Panc1 (cell line): ENCODE measurements around the gene ZNF407. TPM values are rescaled to one million over a fixed set of nuclear protein-coding genes. Genes with fewer than 3 reads are reported as not detected.

Source experiments
- ATAC-seq: fragments of 200-7000 bp; cut with Tn5 transposase; 2 replicates; pipeline ENCODE4 v1.9.1; 2020; ENCODE audit warnings: mild to moderate bottlenecking, moderate library complexity
- BruUV-seq: library from RNA; stranded (reverse); fragments of 400-500 nt; replicated peaks from 2 replicates; lab custom pipeline; 2021; lab: Mats Ljungman, UMichigan
- CTCF ChIA-PET: fragments of 300-600 bp; sonication (Branson Sonifier 250); formaldehyde crosslinking; loops from one replicate; lab custom pipeline; 2022; ENCODE audit warnings: antibody characterized with exemption; lab: Charles Lee
- POLR2A ChIA-PET: fragments of 300-600 bp; sonication (Branson Sonifier 250); formaldehyde crosslinking; loops from one replicate; lab custom pipeline; 2022; ENCODE audit warnings: antibody characterized with exemption; lab: Charles Lee
- DNase-seq: peaks from one replicate; pipeline ENCODE4 v3.0.0-alpha.2; 2010; ENCODE audit warnings: low read depth, low spot score
- H3K27ac ChIP-seq: 2 replicates; pipeline ENCODE4 v1.5.1; 2011; ENCODE audit warnings: mild to moderate bottlenecking, low read length, inconsistent platforms
- H3K27me3 ChIP-seq: fragments of 200-500 bp; sonication (Bioruptor generic); 2 replicates; pipeline ENCODE4 v1.6.0; 2014; ENCODE audit warnings: low read length, inconsistent platforms; ENCODE audit not compliant: control insufficient read depth, insufficient read depth
- H3K36me3 ChIP-seq: fragments of 200-500 bp; sonication (Bioruptor generic); 2 replicates; pipeline ENCODE4 v1.5.1; 2014; ENCODE audit warnings: inconsistent platforms, mild to moderate bottlenecking, low read length, moderate library complexity; ENCODE audit not compliant: control insufficient read depth, insufficient read depth
- H3K4me1 ChIP-seq: 2 replicates; pipeline ENCODE4 v1.5.1; 2011; ENCODE audit warnings: inconsistent platforms, mild to moderate bottlenecking, low read length, moderate library complexity; ENCODE audit not compliant: control insufficient read depth, insufficient read depth
- H3K4me3 ChIP-seq, 2 experiments: 2 replicates each; pipeline ENCODE4 v1.5.1; 2011 to 2012; ENCODE audit warnings: low read depth in 2 of 2, low read length in 2 of 2, mild to moderate bottlenecking in 2 of 2, inconsistent platforms in 1 of 2, moderate library complexity in 1 of 2
- H3K9me3 ChIP-seq: fragments of 200-500 bp; sonication (Bioruptor generic); 2 replicates; pipeline ENCODE4 v1.5.1; 2014; ENCODE audit warnings: low read depth, mild to moderate bottlenecking, inconsistent platforms, low read length, moderate library complexity; ENCODE audit not compliant: control insufficient read depth, insufficient read depth
- POLR2AphosphoS5 ChIP-seq: IDR thresholded peaks from 2 replicates; pipeline ENCODE4 v1.6.1; 2012; ENCODE audit warnings: mild to moderate bottlenecking, low read depth, low read length, moderate library complexity
- SIN3A ChIP-seq: IDR thresholded peaks from 2 replicates; pipeline ENCODE4 v1.6.1; 2012; ENCODE audit warnings: low read depth, mild to moderate bottlenecking, low read length, moderate library complexity, borderline replicate concordance; ENCODE audit not compliant: insufficient read depth
- TCF7L2 ChIP-seq: IDR thresholded peaks from 2 replicates; pipeline ENCODE4 v1.6.1; 2011; ENCODE audit warnings: mild to moderate bottlenecking, low read depth, low read length, inconsistent platforms
- in situ Hi-C: cut with HindIII; loops from 2 replicates; pipeline ENCODE4 v1.10.0; 2016; ENCODE audit warnings: low sequenced_read_pairs, low pct_unique_long_range_greater_than_20kb
- intact Hi-C: fragments of 100-400 bp; cut with micrococcal nuclease; formaldehyde crosslinking; loops from one replicate; pipeline ENCODE4 v1.10.0; 2022; ENCODE audit not compliant: unreplicated experiment
- total RNA-seq: library from RNA; stranded (reverse); gene quantifications from one replicate; pipeline ENCODE4 v1.2.1, GENCODE V29; 2021; ENCODE audit not compliant: unreplicated experiment
- TF ChIP-seq, protein P1 (sequence below), 2 experiments: IDR thresholded peaks; 2 replicates each; pipeline ENCODE4 v1.6.1; 2011 to 2012; ENCODE audit warnings: low read depth in 2 of 2, control low read depth in 1 of 2, low read length in 1 of 2, mild to moderate bottlenecking in 1 of 2, moderate library complexity in 1 of 2; ENCODE audit not compliant: insufficient read depth in 1 of 2
- TF ChIP-seq, protein P2 (sequence below): fragments of 450-650 bp; IDR thresholded peaks from 2 replicates; pipeline ENCODE4 v1.5.1; 2017; ENCODE audit warnings: mild to moderate bottlenecking

ZNF407 gene
- total RNA-seq, 1 experiment from 2014 or later: 16.8 TPM

DNA sequence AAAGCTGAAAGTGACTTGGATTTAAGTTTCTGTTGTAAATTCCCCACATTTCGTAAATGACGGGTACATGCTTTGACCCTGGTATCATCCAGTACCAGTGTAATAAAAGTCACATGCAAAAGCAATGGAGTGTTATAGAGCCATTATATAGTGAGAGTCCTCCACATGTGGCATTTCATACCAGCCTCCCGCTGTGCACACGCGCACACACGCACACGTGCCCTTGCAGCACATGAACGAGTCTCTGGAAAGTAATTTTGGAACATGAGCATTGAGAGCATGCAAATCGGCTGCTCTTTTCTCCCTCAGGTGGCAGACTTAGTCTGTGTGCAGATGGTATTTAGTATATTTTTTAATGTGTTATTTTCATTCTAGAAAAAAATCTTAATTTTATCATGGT, 198.1 kb downstream of the ZNF407 start:
- Histone ChIP-seq H3K36me3 (no peaks in the 10 kb centered on the region), H3K27ac (no peak overlapping the region), H3K27me3 (no peaks in the 10 kb centered on the region), H3K4me3 (no peak overlapping the region), H3K4me1 (peaks cover 11% of the 10 kb centered on the region), H3K9me3 (no peaks in the 10 kb centered on the region)
- TF ChIP-seq, protein P1, sequence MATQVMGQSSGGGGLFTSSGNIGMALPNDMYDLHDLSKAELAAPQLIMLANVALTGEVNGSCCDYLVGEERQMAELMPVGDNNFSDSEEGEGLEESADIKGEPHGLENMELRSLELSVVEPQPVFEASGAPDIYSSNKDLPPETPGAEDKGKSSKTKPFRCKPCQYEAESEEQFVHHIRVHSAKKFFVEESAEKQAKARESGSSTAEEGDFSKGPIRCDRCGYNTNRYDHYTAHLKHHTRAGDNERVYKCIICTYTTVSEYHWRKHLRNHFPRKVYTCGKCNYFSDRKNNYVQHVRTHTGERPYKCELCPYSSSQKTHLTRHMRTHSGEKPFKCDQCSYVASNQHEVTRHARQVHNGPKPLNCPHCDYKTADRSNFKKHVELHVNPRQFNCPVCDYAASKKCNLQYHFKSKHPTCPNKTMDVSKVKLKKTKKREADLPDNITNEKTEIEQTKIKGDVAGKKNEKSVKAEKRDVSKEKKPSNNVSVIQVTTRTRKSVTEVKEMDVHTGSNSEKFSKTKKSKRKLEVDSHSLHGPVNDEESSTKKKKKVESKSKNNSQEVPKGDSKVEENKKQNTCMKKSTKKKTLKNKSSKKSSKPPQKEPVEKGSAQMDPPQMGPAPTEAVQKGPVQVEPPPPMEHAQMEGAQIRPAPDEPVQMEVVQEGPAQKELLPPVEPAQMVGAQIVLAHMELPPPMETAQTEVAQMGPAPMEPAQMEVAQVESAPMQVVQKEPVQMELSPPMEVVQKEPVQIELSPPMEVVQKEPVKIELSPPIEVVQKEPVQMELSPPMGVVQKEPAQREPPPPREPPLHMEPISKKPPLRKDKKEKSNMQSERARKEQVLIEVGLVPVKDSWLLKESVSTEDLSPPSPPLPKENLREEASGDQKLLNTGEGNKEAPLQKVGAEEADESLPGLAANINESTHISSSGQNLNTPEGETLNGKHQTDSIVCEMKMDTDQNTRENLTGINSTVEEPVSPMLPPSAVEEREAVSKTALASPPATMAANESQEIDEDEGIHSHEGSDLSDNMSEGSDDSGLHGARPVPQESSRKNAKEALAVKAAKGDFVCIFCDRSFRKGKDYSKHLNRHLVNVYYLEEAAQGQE (IDR thresholded peaks at IDR 0.05; ENCODE audit: insufficient read depth in 1 of 2, low read depth in 2 of 2, low read length in 1 of 2): no peak
- TF ChIP-seq, protein P2, sequence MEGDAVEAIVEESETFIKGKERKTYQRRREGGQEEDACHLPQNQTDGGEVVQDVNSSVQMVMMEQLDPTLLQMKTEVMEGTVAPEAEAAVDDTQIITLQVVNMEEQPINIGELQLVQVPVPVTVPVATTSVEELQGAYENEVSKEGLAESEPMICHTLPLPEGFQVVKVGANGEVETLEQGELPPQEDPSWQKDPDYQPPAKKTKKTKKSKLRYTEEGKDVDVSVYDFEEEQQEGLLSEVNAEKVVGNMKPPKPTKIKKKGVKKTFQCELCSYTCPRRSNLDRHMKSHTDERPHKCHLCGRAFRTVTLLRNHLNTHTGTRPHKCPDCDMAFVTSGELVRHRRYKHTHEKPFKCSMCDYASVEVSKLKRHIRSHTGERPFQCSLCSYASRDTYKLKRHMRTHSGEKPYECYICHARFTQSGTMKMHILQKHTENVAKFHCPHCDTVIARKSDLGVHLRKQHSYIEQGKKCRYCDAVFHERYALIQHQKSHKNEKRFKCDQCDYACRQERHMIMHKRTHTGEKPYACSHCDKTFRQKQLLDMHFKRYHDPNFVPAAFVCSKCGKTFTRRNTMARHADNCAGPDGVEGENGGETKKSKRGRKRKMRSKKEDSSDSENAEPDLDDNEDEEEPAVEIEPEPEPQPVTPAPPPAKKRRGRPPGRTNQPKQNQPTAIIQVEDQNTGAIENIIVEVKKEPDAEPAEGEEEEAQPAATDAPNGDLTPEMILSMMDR: no peak
- TF ChIP-seq TCF7L2 (no peak), SIN3A (no peak), POLR2AphosphoS5 (no peak)
- intact Hi-C loops: no loop called here
- DNase-seq: no peak
- in situ Hi-C loops: no loop called here
- BruUV-seq: no TSS peak
- POLR2A ChIA-PET: no interaction called here
- no peak for ATAC-seq
- CTCF ChIA-PET: no interaction called here

- Histone ChIP-seq H3K4me1 (peaks cover 11% of the 10 kb centered on the region), H3K27ac (no peak overlapping the region), H3K9me3 (no peaks in the 10 kb centered on the region), H3K36me3 (no peaks in the 10 kb centered on the region), H3K4me3 (no peak overlapping the region), H3K27me3 (no peaks in the 10 kb centered on the region)
- in situ Hi-C loops: no loop called here
- intact Hi-C loops: no loop called here
- TF ChIP-seq POLR2AphosphoS5: no peak
- TF ChIP-seq, protein P2: no peak
- TF ChIP-seq, protein P1 (IDR thresholded peaks at IDR 0.05; ENCODE audit: insufficient read depth in 1 of 2, low read depth in 2 of 2, low read length in 1 of 2): no peak
- TF ChIP-seq TCF7L2: no peak
- BruUV-seq: no TSS peak
- ChIA-PET CTCF (no interaction called here), POLR2A (no interaction called here)
- DNase-seq (no peak), ATAC-seq (no peak)
These were observed 198.5 kb downstream of the ZNF407 start for GRCh38 chr18:74796211-74796610.
